ENCODE measurements around the gene ACTN3.

- TF ChIP-seq TAF1 (IDR thresholded peaks at IDR 0.05; ENCODE audit: borderline replicate concordance, insufficient read depth, low read length) (no peak), POLR2AphosphoS5 (IDR thresholded peaks at IDR 0.05; ENCODE audit: low read depth, low read length) (no peak), SIN3A (IDR thresholded peaks at IDR 0.05; ENCODE audit: borderline replicate concordance, insufficient read depth, low read length) (no peak), REST (IDR thresholded peaks at IDR 0.05; ENCODE audit: insufficient read depth in 1 of 2, low read depth in 2 of 2, low read length in 2 of 2) (no peak)
These were observed 22.4 kb downstream of the ACTN3 start for GRCh38 chr11:66569076-66569475.

Data from PFSK-1 (cell line).